Measurements from ENCODE around the gene CAMTA1.

The CAMTA1 gene

GRCh38 chr1:6958407-6959030 lies 173.3 kb downstream of the CAMTA1 start:
- DNase-seq (ENCODE audit: low read depth), result no peak

GRCh38 chr1:6959491-6959890 lies 174.2 kb downstream of the CAMTA1 start:
- no peak for DNase-seq (ENCODE audit: low read depth)

GRCh38 chr1:6960291-6960811 lies 175.1 kb downstream of the CAMTA1 start:
- no peak for DNase-seq (ENCODE audit: low read depth)

- no peak for DNase-seq (ENCODE audit: low read depth)
Observed at GRCh38 chr1:6960860-6961259, 175.6 kb downstream of the CAMTA1 start.

- DNase-seq (ENCODE audit: low read depth), result no peak
Observed at GRCh38 chr1:6961289-6961688, 176.0 kb downstream of the CAMTA1 start.

GRCh38 chr1:6961905-6962477 lies 176.7 kb downstream of the CAMTA1 start:
- no peak for DNase-seq (ENCODE audit: low read depth)

GRCh38 chr1:6962478-6962995 lies 177.3 kb downstream of the CAMTA1 start:
- DNase-seq (ENCODE audit: low read depth), result no peak

GRCh38 chr1:6962996-6963911 lies 178.0 kb downstream of the CAMTA1 start:
- peak; percentile 22 for DNase-seq (ENCODE audit: low read depth)

GRCh38 chr1:6963912-6964307 lies 178.7 kb downstream of the CAMTA1 start:
- DNase-seq (ENCODE audit: low read depth), result no peak

GRCh38 chr1:6965083-6965934 lies 180.1 kb downstream of the CAMTA1 start:
- DNase-seq (ENCODE audit: low read depth), result no peak

GRCh38 chr1:6965935-6966241 lies 180.6 kb downstream of the CAMTA1 start:
- DNase-seq (ENCODE audit: low read depth), result no peak

- DNase-seq (ENCODE audit: low read depth), result no peak
Observed at GRCh38 chr1:6966326-6966725, 181.1 kb downstream of the CAMTA1 start.

- no peak for DNase-seq (ENCODE audit: low read depth)
Observed at GRCh38 chr1:6967431-6968111, 182.3 kb downstream of the CAMTA1 start.

GRCh38 chr1:6969106-6969505 lies 183.9 kb downstream of the CAMTA1 start:
- no peak for DNase-seq (ENCODE audit: low read depth)

GRCh38 chr1:6969762-6970161 lies 184.5 kb downstream of the CAMTA1 start:
- DNase-seq (ENCODE audit: low read depth), result no peak

GRCh38 chr1:6970221-6970620 lies 185.0 kb downstream of the CAMTA1 start:
- no peak for DNase-seq (ENCODE audit: low read depth)

GRCh38 chr1:6971048-6971447 lies 185.8 kb downstream of the CAMTA1 start:
- DNase-seq (ENCODE audit: low read depth), result no peak

- no peak for DNase-seq (ENCODE audit: low read depth)
Observed at GRCh38 chr1:6971699-6972098, 186.4 kb downstream of the CAMTA1 start.

GRCh38 chr1:6972399-6972798 lies 187.1 kb downstream of the CAMTA1 start:
- DNase-seq (ENCODE audit: low read depth), result no peak

GRCh38 chr1:6975331-6976043 lies 190.2 kb downstream of the CAMTA1 start:
- no peak for DNase-seq (ENCODE audit: low read depth)

- no peak for DNase-seq (ENCODE audit: low read depth)
Observed at GRCh38 chr1:6976044-6976375, 190.8 kb downstream of the CAMTA1 start.

All from stimulated activated CD8-positive, alpha-beta memory T cell treated with anti-CD3 and anti-CD28 coated beads, Interleukin-12 subunit alpha, Interleukin-12 subunit beta, amount 100 ng/mL, for 1 hour (primary cell).